GM18499 (cell line): ENCODE data around the gene ZNF692.
"Not testable (repeated sequence)": the region's sequence is repeated elsewhere in the genome, so short reads cannot be mapped to it uniquely, and the experiment has no call there.

Experiments used
- ATAC-seq: cut with Tn5 transposase; IDR thresholded peaks from one replicate; pipeline ENCODE4 v1.9.1; 2021; ENCODE audit warnings: moderate number of reproducible peaks; ENCODE audit not compliant: insufficient read depth, unreplicated experiment

ZNF692 gene

DNA sequence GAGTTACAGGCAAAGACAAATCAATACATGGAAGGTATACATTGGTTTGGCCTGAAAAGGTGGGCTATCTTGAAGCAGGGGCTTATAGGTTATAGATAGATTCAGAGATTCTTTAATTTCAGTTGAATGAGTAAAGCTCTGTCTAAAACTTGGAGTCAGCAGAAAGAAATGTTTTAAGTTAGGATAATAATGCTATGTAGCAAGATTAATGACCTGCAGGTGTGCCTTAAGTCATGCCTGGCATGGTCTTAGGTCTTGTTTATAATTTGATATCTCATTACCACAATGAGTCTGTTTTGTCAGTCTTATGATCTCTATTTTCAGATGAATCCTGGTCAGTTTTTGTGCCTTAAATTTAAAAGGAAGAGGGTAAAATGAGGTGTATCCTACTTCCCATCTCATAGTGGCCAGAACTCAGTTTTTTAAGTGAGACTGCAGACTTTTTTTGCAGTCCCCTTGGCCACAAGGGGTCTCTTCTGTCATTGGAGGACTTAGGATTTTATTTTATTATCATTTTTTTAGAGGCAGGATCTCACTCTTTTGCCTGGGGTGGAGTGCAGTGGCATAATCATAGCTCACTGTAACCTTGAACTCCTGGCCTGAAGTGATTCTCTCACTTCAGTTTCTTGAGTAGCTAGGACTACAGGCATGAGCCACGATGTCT lies 25.9 kb upstream of the ZNF692 start:
- ATAC-seq, result no peak

DNA sequence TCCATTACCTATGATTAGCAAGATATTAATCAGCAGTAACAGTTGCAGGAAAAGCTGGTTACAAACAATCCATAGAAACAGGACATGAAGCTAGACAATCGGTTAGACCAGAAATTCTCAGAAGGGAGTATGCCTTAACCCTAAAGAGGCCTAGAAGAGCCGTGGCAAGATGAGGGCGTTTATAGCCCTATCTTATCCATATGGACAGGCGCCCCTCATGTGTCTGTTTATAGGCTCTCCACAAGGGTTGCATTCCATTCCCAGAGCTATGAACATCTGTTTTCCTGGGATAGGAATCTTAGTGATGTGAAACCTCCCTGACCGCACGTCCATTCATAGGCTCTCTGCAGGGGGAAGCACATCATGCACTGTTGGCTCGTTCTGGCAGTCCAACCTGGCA lies 23.5 kb upstream of the ZNF692 start:
- ATAC-seq, result not testable (repeated sequence)

DNA sequence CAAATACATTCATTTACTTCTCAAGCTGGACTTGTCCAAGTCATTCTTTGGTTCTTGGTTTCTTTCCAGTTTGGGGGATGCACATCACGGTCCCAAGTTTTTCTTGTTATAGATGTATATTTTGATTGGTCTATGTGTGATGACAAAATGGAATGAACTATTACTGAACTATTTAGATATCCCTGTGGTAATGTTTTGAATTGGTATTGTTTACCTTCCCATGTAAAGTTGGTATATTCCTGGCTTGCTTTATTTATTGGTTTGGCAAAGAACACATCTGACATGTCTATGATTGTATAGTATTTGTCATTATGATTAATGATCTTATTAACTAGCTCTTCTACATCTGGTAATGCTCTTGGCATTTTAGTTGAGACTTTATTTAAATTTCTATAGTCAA lies 22.4 kb upstream of the ZNF692 start:
- ATAC-seq, result no peak

DNA sequence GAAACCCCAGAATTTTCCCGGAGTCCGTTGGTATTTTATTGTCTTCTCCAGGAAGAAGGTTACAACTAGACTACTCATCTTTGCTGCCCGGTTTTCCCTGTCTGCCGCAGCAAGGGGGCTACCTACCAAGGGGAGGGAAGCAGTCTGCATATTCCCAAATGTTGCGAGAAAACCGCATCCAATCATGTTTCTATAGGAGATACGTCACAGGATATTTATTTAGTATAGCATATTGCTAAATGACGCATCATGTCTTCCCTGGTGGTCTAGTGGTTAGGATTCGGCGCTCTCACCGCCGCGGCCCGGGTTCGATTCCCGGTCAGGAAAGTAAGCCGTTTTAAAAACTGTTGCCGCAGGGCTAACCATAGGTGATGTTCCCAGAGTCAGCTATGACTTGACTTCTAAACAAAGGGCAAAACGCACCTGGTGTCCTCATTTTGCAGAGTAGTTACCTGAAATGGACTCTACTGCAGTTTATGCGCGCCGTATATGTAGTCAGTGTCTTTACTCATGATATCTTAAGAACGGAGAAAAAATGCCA lies 15.2 kb upstream of the ZNF692 start:
- ATAC-seq, result peak; percentile 58

DNA sequence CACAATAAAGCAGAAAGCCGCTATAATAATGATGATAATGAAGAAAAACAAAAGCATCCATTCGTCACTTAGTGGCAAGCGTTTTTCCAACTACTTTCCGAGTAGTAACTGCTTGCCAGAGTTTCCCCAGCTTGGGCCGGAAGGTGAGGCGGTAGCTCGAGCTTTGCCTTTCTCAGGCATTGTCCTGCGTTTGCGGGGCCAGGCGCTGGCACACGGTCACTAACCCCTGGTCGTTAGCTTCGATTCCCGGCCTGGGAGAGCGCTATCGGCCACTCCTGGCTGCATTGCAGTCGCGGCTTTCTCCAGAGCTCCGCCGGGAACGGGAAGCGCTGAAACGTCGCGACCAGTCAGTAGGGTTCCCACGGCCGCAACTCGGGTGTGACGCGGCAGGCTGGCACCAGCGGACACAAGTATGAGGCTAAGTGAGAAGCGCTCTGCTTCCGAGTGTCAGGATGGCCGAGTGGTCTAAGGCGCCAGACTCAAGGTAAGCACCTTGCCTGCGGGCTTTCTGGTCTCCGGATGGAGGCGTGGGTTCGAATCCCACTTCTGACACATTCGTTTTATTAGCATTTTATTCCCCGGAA lies 14.6 kb upstream of the ZNF692 start:
- peak; percentile 40 for ATAC-seq

DNA sequence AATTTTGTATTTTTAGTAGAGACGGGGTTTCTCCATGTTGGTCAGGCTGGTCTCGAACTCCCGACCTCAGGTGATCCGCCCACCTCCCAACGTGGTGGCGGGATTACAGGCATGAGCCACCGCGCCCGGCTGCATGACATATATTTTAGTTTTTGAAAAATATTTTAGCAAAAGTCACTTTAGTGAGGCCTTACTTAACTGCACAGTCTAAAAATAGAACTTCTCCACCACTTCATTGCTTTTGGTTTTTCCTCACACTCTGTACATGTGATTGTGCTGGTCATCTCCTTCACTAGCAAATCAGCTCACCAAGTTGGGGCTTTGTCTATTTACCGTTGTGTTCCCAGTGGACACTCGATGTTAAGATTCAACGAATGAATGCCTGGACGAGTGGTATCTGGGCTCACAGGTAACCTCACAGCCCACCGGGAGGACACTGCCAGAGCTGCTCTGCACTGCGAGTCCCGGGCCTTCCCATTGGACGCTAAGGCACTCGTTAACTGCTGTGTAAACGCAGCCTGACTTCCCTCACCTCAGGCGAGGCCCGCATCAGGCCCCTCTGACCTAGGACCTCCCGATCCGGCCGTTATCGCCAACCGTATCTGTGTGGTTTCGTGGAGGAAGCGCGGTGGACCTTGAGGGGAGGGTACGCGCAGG lies 14.0 kb upstream of the ZNF692 start:
- peak; percentile 19 for ATAC-seq

DNA sequence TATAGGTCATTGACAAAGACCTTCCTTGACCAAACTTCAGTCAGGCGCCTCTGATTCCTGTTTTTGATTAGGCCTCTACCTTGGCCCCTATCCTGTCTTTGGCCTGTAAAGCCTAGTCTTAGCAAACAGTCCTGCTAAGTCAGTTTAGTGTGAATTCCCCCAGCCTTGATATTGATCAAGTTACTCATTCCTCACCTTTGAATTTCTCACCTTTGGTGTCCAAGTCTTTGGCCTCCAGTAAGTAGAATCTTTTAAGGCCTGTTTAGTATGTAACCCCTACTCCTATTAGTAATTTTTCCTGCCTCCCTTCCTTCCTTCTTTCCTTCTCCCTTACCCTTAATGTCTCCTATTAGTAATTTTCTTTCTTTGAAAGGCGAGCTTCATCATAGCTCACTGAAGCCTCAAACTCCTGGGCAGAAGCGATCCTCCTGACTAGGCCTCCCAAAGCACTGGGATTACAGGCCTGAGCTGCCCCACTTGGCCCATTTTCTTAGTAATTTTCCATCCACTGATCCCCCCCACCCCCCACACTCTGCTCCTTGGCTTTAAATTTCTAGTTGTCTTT lies 13.0 kb upstream of the ZNF692 start:
- no peak for ATAC-seq

DNA sequence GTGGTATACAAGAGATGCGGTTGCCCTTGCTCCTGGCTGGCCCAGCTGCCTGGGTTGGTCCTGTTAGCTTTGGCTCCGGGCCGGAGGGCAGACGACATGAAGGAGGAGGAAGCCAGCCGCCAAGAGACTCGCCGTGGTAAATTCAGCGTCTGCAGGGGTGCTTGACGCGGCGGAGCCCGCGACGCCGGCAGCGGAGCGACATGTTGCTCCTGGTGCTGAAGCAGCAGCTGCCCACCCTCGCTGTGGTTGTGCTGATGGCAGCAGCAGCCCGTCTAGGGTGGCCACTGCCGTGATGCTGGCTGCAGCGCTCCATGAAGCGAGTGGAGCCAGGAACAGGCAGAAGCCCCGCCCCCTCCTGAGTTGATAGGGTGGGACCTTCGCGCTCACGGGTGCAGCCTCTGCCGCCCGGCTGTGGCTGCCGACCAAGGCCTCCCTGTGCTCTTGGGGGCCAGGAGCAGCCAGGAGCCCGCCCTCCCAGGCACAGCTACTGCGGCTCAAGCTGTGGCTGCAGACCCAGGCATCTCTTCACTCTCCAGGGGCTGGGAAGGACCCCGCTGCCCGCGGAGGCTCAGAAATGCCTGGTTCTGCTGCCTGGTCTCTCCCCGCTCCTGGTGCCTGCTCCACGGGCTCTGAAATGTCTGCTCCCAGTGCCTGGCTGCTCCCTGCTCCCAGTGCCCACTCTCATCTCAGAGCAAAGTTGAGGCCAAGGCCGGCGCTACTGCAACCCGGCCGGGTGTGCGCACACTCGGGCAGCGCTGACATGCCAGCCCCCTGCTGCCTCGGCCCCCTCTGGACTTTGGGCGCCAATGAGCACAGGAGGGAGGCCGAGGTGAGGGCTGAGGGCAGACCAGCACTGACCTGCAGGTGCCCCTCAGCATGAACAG lies 4.4 kb upstream of the ZNF692 start:
- ATAC-seq, result peak; percentile 46

DNA sequence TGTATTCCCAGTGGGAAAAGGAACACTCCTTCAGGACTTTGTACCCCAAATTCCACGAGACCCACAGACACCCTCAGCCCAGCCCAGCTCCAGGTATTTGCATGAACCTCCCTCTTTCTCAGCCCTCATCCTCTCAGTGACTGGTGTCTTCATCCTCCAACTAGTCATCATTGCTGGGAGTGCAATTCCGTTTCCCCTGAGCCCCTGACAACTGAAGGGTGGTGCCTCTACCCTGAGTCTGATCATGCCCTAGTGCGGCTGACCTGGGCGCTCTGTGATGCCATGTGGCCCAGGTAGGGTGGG lies 3.8 kb upstream of the ZNF692 start:
- ATAC-seq, result peak; percentile 4

DNA sequence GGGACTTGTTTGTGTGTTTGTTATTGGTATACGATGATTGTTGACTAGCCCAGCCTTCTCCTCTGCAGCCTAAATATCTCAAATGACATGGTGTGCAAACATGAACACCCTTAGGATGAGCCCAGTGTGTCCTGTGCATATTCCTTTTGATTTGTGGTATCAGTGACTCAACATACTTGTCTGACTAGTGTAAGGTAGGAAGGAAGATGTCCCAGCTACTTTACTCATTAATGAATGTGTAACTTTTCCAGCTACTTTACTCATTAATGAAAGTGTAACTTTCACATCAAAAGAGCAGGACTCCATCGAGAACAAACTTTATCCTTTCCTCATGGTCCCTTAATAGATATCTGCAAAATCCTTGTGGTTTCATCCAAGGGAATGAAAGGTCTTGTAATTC lies 2.7 kb upstream of the ZNF692 start:
- ATAC-seq, result no peak

DNA sequence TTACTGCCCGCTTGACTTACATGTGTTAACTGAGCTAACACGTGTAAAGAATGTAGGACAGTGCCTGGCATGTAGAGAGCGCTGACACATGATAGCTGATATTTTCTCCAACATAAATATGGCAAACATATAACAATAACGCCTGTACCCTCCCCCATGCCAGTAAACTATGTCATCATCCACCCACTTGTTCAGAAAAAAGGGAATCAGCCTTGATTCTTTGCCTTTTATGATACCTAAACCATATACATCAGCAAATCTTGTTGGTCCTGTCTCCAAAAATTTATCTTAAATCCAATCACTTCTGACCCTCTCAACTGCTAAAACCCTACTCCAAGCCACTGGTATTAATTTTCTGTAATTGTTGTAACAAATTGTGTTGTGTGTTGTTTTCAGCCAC lies 1.1 kb upstream of the ZNF692 start:
- ATAC-seq, result no peak

DNA sequence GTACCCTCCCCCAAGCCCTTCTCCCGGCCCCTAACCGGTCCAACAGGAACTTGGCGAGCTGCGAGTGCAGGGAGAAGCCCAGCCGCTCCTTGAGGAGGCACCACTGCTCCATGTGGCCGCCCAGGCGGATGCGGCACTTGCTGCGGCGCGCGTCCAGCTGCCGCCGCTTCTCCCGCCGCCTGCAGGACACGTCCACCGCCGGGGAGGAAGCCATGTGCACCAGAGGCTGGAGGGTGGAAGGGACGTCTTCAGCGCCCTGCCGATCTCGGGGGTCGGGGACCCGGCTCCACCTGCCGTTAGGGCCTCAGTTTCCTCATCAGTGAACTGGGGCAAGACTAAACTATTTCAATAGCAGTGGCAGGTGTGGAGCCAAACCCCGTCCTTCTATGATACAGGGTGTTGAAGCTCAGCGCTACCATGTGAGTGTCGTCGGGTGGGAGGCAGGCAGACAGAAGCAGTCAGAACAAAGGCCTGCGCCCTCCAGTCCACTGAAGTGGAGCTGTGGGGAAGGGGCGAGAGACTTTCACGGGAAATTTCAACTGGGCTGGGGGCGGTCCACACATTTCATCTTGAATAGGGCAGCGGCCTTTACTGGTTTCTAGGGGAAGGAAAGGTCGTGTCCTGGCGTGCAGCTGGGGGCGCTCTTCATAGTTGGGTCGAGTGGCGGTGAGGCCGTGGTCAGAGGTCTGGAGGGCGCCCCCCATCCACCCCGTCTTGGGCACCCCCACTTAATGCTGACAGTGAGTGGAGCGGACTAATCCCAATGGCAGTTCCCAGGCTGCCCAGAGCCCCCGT lies 592 bp downstream of the ZNF692 start:
- peak; percentile 17 for ATAC-seq

DNA sequence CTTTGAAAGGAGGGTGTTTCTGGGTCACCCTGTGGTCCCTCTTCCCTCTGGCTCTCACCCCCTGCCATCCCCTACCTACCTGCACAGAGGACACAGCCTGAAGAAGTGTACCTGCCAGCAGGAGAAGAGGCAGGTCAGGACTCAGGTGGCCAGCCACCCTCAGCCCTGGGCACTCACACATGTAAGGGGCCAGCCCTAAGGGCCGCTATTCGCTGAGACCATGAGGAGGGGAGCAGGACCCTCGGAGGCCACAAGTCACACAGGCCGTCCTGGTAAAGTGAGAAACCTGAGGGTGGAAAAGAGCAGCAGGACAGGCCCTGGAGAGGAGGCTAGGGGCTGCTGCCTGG lies 1.2 kb downstream of the ZNF692 start:
- no peak for ATAC-seq

DNA sequence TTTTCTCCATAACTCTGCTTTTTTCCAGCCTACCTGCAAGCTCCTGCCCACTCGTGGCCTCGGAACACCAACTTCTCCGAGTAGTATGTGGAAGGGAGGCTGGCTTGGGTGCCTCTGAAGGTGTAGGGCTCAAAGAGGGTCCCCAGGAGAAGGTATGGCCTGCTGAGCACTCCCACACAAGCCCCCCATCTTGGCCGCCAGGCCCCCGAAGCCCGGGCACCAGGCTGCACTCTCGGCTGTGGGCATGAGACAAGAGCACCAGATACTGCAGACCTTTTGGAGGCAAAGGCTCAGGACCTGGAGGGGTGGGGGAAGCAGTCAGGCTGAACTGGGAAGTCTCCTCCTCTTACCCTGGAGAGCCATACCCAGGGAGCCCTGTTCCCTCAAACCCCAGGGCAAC lies 1.7 kb downstream of the ZNF692 start:
- ATAC-seq, result no peak

DNA sequence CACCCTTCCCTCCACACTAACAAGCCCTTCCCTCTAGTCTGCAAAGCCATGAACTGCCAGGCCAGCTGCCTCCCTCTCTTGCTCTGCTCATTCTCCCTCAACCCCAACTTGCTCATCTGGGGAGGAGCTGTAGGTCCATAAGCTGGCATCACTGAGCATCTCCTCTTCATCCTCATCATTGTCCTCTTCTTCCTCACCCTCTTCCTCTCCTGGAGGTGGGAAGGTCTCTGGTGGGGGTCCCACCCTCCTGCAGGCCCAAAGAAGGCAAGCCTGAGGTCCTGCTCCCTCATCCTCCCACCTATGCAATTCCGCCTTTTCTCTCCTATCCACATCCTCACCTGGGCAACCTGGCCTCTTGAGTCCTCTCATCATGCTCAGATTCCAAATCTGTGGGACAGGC lies 2.7 kb downstream of the ZNF692 start:
- no peak for ATAC-seq

DNA sequence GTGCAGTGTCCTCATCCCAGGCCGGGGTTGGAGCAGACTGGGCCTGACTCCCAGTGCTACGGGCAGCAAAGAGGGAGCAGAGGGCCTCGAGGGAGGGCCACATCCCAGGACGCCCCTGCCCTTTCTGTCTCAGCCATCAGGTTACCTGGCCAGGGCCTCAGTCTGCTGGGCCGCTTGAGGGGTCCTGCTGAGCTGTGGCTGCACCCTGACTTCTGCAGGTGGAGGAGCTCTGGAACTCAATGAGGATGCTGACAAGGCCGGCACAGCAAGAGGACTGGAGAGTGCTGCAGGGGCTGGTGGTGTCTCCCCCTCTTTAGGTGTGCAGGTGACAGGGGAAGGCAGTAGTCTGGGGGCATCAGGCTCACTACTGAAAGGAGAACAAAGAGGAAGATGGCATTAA lies 3.3 kb downstream of the ZNF692 start:
- ATAC-seq, result no peak

DNA sequence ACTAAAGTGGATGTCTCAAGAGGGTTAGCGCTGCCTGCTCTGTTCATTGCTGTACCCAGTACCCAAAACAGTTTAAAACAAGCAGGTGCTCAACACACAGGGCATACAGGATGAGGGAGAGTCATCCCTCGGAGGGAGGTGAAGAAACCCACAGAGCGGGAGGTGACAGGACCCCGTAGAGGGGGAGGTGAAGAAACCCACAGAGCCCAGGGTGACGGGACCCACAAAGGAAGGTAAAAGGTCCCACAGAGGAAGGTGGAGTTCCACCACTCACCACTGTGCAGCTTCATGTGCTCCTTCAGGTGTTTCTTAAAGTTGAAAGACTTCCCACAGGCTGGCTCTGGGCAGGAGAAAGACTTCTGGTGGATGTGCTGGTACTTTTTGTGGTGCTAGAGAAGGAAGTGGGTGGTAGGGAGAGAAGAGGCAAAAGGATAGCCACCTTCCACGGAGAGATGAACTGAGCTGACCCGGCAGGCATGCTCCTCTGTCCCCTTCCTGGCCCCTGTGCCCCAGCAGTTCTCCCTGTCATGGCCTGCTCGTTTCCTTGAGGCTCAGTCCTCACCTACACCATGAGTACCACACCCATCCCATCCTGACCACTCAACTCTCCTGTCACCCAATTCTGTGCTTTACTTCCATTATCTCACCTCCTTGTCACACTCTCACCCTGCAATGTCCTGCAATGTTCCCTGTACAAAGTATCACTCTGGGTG lies 5.1 kb downstream of the ZNF692 start:
- ATAC-seq, result no peak

DNA sequence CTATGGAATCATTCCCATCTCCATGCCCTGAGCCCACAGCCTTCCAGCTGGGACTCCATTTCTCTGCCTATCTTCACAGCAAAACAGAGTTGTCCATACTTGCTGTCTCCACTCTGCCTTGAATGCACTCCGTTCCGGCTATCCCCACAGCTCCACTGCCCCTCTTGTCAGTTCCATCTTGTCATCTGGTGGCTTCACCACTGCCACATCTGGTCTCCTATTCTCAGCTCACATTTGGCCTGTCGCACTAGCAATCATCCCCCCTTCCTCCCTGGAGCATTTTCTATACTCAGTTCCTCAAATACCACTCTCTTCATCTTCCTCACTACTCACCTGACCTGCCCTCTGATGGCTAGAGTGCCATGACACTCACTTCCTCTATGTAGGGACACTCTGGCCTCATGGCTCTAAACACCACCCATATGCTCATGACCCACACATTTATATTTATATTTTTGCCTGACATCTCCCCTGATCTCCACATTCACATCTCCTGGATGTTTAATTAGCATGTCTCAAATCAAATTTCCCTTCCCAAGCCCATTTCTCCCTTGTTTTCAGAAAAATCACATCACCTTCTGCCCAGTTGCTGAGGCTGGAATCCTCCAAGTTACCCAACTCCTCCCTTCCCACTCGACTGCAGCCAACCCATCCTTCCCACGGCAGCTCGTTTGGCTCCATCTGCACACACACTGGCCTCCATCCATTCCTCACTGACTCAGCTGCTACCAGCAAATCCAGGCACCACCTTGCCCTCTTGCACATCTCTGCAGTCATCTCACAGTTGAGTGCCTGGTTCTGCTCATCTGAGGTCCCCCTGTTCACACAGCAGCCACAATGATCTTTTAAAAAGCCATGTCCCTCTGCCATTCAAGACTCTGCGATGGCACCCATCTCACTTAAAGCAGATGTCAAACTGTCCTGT lies 6.1 kb downstream of the ZNF692 start:
- ATAC-seq, result no peak
